Loucy (cell line): Measurements from ENCODE around the gene ANXA4.

Experiments
- CTCF ChIP-seq: fragments of 200-600 bp; sonication (generic); conservative IDR thresholded peaks from 2 replicates; pipeline ENCODE4 v1.5.1; 2014; ENCODE audit warnings: mild to moderate bottlenecking, antibody characterized with exemption, low read length
- EZH2phosphoT487 ChIP-seq: fragments of 200-600 bp; IDR thresholded peaks from 2 replicates; pipeline ENCODE4 v1.6.1; 2018; ENCODE audit warnings: antibody characterized with exemption, mild to moderate bottlenecking, moderate library complexity, borderline replicate concordance

GRCh38 chr2:69768235-69768634, 26.3 kb downstream of the ANXA4 start:
- no peak for TF ChIP-seq CTCF
- no peak for TF ChIP-seq EZH2phosphoT487
